ENCODE results near the gene PGPEP1.

- no peak for TF ChIP-seq POLR2AphosphoS5 (IDR thresholded peaks at IDR 0.05; ENCODE audit: low read depth, low read length)
- no peak for TF ChIP-seq TAF1 (IDR thresholded peaks at IDR 0.05; ENCODE audit: borderline replicate concordance, low read depth, low read length)
Measured at GRCh38 chr19:18329035-18329376, 11.4 kb upstream of the PGPEP1 start.

All from GM12892 (cell line).